KOPT-K1 (cell line): ENCODE results near the gene NFAM1.

Experiments used
- H3K27ac ChIP-seq: fragments of 200-600 bp; sonication (generic); 2 replicates; pipeline ENCODE4 v1.5.1; 2016; ENCODE audit warnings: antibody characterized with exemption, mild to moderate bottlenecking, low read depth, low read length; ENCODE audit not compliant: poor library complexity, severe bottlenecking
- H3K36me3 ChIP-seq: fragments of 200-600 bp; sonication (generic); 2 replicates; pipeline ENCODE4 v1.5.1; 2017; ENCODE audit warnings: antibody characterized with exemption, mild to moderate bottlenecking, low read length, moderate library complexity; ENCODE audit not compliant: insufficient read depth
- H3K9me3 ChIP-seq: fragments of 200-600 bp; sonication (generic); 2 replicates; pipeline ENCODE4 v1.5.1; 2017; ENCODE audit warnings: antibody characterized with exemption, low read length, mild to moderate bottlenecking; ENCODE audit not compliant: insufficient read depth, poor library complexity, severe bottlenecking

NFAM1 gene

DNA sequence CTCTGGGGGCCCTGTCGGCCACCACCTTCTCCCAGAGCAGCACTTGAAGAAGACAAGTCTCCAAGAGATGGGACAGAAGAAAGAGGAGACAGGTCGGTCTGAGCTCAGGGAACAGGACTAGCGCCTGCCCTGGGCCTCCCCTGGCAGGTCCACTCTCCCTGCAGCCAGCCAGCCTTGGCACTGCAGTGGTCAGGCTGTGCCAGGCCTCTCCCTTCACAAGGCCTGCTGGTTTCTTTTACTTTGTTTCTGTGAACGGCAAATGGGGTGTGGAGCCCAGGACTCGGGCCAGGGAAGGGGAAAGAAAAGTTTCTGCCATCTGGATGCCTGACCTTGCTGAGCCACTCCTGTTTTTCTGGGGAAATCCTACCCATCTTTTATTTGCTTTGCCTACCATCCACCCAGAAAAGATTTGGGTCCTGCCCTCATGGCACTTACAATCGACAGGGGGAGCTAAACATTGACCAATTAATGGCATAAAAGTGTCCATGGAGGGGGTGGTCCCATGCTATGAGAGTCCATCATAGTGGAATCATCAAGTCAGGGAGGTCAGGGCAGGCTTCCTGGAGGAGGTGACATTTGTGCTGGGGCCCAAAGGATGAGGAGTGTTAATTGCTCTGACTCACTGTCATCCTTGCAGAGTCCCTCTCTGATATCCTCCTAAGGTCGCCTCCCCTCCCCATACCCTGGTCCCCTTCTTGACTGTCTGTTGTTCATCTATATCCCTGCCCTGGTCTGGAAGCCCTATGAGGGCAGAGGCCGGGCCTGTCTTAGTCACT is 65.2 kb downstream of the NFAM1 start:
- Histone ChIP-seq H3K9me3 (no peaks in the 10 kb centered on the region), H3K36me3 (no peaks in the 10 kb centered on the region), H3K27ac (no peak overlapping the region)

- H3K27ac ChIP-seq: no peak overlapping the region
- H3K36me3 ChIP-seq: no peaks in the 10 kb centered on the region
- no peaks in the 10 kb centered on the region for H3K9me3 ChIP-seq
Measured at GRCh38 chr22:42365942-42366695, 66.1 kb downstream of the NFAM1 start.

DNA sequence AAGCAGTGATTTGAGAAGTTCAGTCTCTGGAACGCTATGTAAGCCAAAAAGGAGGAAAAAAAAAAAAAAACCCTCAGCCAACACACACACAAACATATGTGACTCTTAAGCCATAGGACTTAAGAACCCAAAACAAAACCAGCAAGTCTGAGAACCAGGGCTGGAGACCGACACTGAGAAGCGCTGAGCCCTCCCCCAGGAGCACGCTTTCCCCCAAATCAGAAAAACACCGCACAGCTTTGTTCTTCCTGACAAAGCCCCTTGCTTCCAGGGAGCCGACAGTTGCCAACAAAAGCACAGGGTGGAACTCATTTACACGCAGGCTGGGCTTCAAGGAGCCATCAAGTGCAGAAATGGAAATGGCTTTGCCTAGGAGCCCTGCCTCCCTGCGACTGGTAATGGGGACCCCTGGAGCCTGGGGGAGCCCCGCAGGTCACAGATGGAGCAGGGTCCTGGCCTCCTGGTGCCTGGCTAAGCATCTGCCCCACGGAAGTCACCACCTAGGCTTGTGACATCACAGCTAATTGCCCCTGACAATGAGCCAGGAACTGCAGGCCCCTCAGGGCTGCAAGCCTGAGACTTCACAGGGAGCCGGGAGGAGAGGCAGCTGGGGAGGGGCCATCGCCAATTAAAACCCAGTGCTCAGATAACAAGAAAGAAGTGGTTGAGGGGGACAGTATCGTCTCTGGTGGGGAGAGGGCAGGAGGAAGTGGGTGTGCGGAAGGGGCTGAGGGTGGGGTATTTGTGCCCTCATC is 66.9 kb downstream of the NFAM1 start:
- Histone ChIP-seq H3K27ac (no peak overlapping the region), H3K36me3 (no peaks in the 10 kb centered on the region), H3K9me3 (no peaks in the 10 kb centered on the region)

- H3K27ac ChIP-seq: no peak overlapping the region
- H3K9me3 ChIP-seq: no peaks in the 10 kb centered on the region
- no peaks in the 10 kb centered on the region for H3K36me3 ChIP-seq
Measured at GRCh38 chr22:42364604-42365110, 67.5 kb downstream of the NFAM1 start.

GRCh38 chr22:42363892-42364291 is 68.3 kb downstream of the NFAM1 start:
- H3K27ac ChIP-seq: no peak overlapping the region

GRCh38 chr22:42361523-42361922 is 70.7 kb downstream of the NFAM1 start:
- no peaks in the 10 kb centered on the region for H3K36me3 ChIP-seq
- H3K9me3 ChIP-seq: no peaks in the 10 kb centered on the region
- H3K27ac ChIP-seq: no peak overlapping the region

More at GRCh38 chr22:42363892-42364291, 68.3 kb downstream of the NFAM1 start:
- Histone ChIP-seq H3K36me3 (no peaks in the 10 kb centered on the region), H3K9me3 (no peaks in the 10 kb centered on the region)

- H3K9me3 ChIP-seq: no peaks in the 10 kb centered on the region
- no peak overlapping the region for H3K27ac ChIP-seq
- H3K36me3 ChIP-seq: no peaks in the 10 kb centered on the region
Measured at GRCh38 chr22:42360348-42360747, 71.9 kb downstream of the NFAM1 start.

GRCh38 chr22:42358643-42359558 is 73.3 kb downstream of the NFAM1 start:
- Histone ChIP-seq H3K27ac (no peak overlapping the region), H3K9me3 (no peaks in the 10 kb centered on the region), H3K36me3 (no peaks in the 10 kb centered on the region)

- Histone ChIP-seq H3K36me3 (no peaks in the 10 kb centered on the region), H3K27ac (no peak overlapping the region), H3K9me3 (no peaks in the 10 kb centered on the region)
Measured at GRCh38 chr22:42357634-42358296, 74.4 kb downstream of the NFAM1 start.

- no peaks in the 10 kb centered on the region for H3K36me3 ChIP-seq
Measured at GRCh38 chr22:42357221-42357620, 75.0 kb downstream of the NFAM1 start.

DNA sequence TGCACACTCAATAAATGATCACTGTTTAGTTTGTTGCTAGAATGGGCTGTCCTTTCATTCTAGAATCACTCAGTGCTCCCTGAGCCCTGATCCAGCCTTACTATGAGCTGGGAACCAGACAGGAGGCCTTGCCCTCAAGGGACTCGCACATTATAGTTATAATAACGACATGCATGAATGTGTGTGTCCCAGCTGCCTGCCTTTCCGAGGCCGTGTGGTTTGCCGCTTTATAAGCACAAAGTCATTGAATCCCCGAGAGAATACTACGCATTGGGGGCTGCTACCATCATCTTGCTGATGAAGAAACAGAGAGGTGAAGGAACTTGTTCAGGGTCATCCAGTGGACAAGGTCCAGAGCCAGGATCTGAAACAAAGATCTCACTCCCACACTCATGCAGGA is 75.7 kb downstream of the NFAM1 start:
- no peaks in the 10 kb centered on the region for H3K9me3 ChIP-seq
- no peak overlapping the region for H3K27ac ChIP-seq
- no peaks in the 10 kb centered on the region for H3K36me3 ChIP-seq

More at GRCh38 chr22:42357221-42357620, 75.0 kb downstream of the NFAM1 start:
- Histone ChIP-seq H3K9me3 (no peaks in the 10 kb centered on the region), H3K27ac (no peak overlapping the region)

GRCh38 chr22:42353883-42354727 is 78.1 kb downstream of the NFAM1 start:
- Histone ChIP-seq H3K27ac (no peak overlapping the region), H3K9me3 (no peaks in the 10 kb centered on the region)

DNA sequence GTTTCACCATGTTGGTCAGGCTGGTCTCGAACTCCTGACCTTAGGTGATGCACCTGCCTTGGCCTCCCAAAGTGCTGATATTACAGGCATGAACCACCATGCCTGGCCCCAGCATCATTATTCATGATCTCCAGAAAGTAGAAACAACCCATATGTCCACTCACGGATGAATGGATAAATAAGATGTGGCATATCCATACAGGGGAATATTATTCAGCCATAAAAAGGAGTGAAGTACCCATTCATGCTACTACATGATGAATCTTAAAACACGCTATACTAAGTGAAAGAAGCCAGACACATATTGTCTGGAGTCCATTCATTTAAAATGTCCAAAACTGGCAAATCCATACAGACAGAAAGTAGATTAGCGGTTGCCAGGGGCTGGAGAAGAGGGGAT is 81.8 kb downstream of the NFAM1 start:
- H3K9me3 ChIP-seq: no peaks in the 10 kb centered on the region
- H3K36me3 ChIP-seq: no peaks in the 10 kb centered on the region
- H3K27ac ChIP-seq: no peak overlapping the region

More at GRCh38 chr22:42353883-42354727, 78.1 kb downstream of the NFAM1 start:
- H3K36me3 ChIP-seq: no peaks in the 10 kb centered on the region
